BE2C (cell line): ENCODE results near the gene TBL2.
"Not testable (repeated sequence)": the region's sequence is repeated elsewhere in the genome, so short reads cannot be mapped to it uniquely, and the experiment has no call there.

Experiments used
- DNase-seq: peaks from one replicate; pipeline ENCODE4 v3.0.0-alpha.2; 2020
- H3K27me3 ChIP-seq: fragments of 250-450 bp; sonication (Bioruptor Pico); 2 replicates; pipeline ENCODE4 v1.5.1; 2020; ENCODE audit warnings: mild to moderate bottlenecking
- H3K36me3 ChIP-seq: fragments of 250-450 bp; sonication (Bioruptor Pico); 2 replicates; pipeline ENCODE4 v1.5.1; 2020; ENCODE audit warnings: mild to moderate bottlenecking
- H3K4me1 ChIP-seq: fragments of 250-450 bp; sonication (Bioruptor Pico); 2 replicates; pipeline ENCODE4 v1.5.1; 2020
- H3K4me3 ChIP-seq: 2 replicates; pipeline ENCODE4 v1.5.1; 2011; ENCODE audit warnings: low read depth, low read length
- H3K9me3 ChIP-seq: fragments of 250-450 bp; sonication (Bioruptor Pico); 2 replicates; pipeline ENCODE4 v1.5.1; 2020
- CTCF ChIP-seq: IDR thresholded peaks from 2 replicates; pipeline ENCODE4 v1.5.1; 2012; ENCODE audit warnings: mild to moderate bottlenecking, low read depth, low read length

TBL2 gene

GRCh38 chr7:73582664-73583202 lies 4.4 kb upstream of the TBL2 start:
- Histone ChIP-seq H3K27me3 (no peaks in the 10 kb centered on the region), H3K4me3 (no peak overlapping the region), H3K9me3 (no peaks in the 10 kb centered on the region), H3K36me3 (no peaks in the 10 kb centered on the region; the same call in 1 of the 2 replicates), H3K4me1 (no peaks in the 10 kb centered on the region)
- DNase-seq, result no peak
- no peak for TF ChIP-seq CTCF

- not testable (repeated sequence) for DNase-seq, H3K4me3 ChIP-seq, H3K36me3 ChIP-seq, H3K9me3 ChIP-seq, H3K4me1 ChIP-seq, H3K27me3 ChIP-seq
Measured at GRCh38 chr7:73581006-73581405, 2.6 kb upstream of the TBL2 start.

GRCh38 chr7:73577627-73578341 lies 595 bp downstream of the TBL2 start:
- H3K36me3 ChIP-seq, result peaks cover 22% of the 10 kb centered on the region
- H3K9me3 ChIP-seq, result no peaks in the 10 kb centered on the region
- TF ChIP-seq CTCF, result no peak
- H3K4me1 ChIP-seq, result no peaks in the 10 kb centered on the region
- peak overlapping the region; percentile 95 for H3K4me3 ChIP-seq
- no peak for DNase-seq
- no peaks in the 10 kb centered on the region for H3K27me3 ChIP-seq

- Histone ChIP-seq H3K9me3 (no peaks in the 10 kb centered on the region), H3K36me3 (peaks cover 53% of the 10 kb centered on the region), H3K4me1 (no peaks in the 10 kb centered on the region), H3K27me3 (no peaks in the 10 kb centered on the region), H3K4me3 (no peak overlapping the region)
- TF ChIP-seq CTCF, result no peak
- no peak for DNase-seq
Measured at GRCh38 chr7:73573791-73574190, 4.6 kb downstream of the TBL2 start.

- Histone ChIP-seq H3K4me1 (no peaks in the 10 kb centered on the region), H3K36me3 (peaks cover 53% of the 10 kb centered on the region), H3K27me3 (no peaks in the 10 kb centered on the region), H3K9me3 (no peaks in the 10 kb centered on the region), H3K4me3 (no peak overlapping the region)
- no peak for DNase-seq
- no peak for TF ChIP-seq CTCF
Measured at GRCh38 chr7:73573276-73573675, 5.1 kb downstream of the TBL2 start.

GRCh38 chr7:73572767-73573186 lies 5.6 kb downstream of the TBL2 start:
- DNase-seq, result no peak
- Histone ChIP-seq H3K4me3 (no peak overlapping the region), H3K4me1 (no peaks in the 10 kb centered on the region), H3K27me3 (no peaks in the 10 kb centered on the region), H3K36me3 (peaks cover 53% of the 10 kb centered on the region), H3K9me3 (no peaks in the 10 kb centered on the region)
- TF ChIP-seq CTCF, result no peak
